Tibial nerve (tissue), 4 donors: ENCODE measurements around the gene TMEM9B. TPM values are rescaled to one million over a fixed set of nuclear protein-coding genes. Genes with fewer than 3 reads are reported as not detected.

Source experiments
- DNase-seq, 2 donors: peaks; one replicate each; pipeline ENCODE4 v3.0.0-alpha.2; 2019; ENCODE audit warnings: low spot score in 2 of 2
- H3K27ac ChIP-seq, 4 donors: fragments of 200-600 bp; sonication (generic) in 3 of 4; one replicate each; pipeline ENCODE4 v1.5.1; 2017 to 2019; ENCODE audit warnings: mild to moderate bottlenecking in 1 of 4
- H3K27me3 ChIP-seq, 2 donors: fragments of 200-600 bp; sonication (generic) in 1 of 2; one replicate each; pipeline versions ENCODE4 v1.5.1 to v1.6.0; 2017 to 2019
- H3K36me3 ChIP-seq, 3 donors: fragments of 200-600 bp; sonication (generic); one replicate each; pipeline ENCODE4 v1.5.1; 2018 to 2019
- H3K4me1 ChIP-seq, 4 donors: fragments of 200-600 bp; sonication (generic) in 3 of 4; one replicate each; pipeline ENCODE4 v1.5.1; 2017 to 2019
- H3K4me3 ChIP-seq, 4 donors: fragments of 200-600 bp; sonication (generic) in 3 of 4; one replicate each; pipeline ENCODE4 v1.5.1; 2017 to 2019; ENCODE audit warnings: mild to moderate bottlenecking in 1 of 4, moderate library complexity in 1 of 4
- H3K9me3 ChIP-seq, 4 donors: fragments of 200-600 bp; sonication (generic) in 3 of 4; one replicate each; pipeline ENCODE4 v1.5.1; 2017 to 2019
- CTCF ChIP-seq, 5 experiments: fragments of 200-600 bp in 3 of 5; fragments of 450-650 bp in 2 of 5; sonication (generic) in 3 of 5; IDR thresholded peaks; one replicate each; pipeline ENCODE4 v1.5.1; 2016 to 2019; ENCODE audit warnings: antibody characterized with exemption in 5 of 5, mild to moderate bottlenecking in 3 of 5, moderate library complexity in 2 of 5
- EP300 ChIP-seq, 2 donors: sonication (generic); formaldehyde crosslinking; IDR thresholded peaks; one replicate each; pipeline ENCODE4 v1.6.1; 2017; ENCODE audit warnings: antibody characterized with exemption in 2 of 2, mild to moderate bottlenecking in 1 of 2
- POLR2A ChIP-seq, 2 donors: fragments of 450-650 bp; IDR thresholded peaks; one replicate each; pipeline ENCODE4 v1.6.1; 2017; ENCODE audit warnings: antibody characterized with exemption in 2 of 2, mild to moderate bottlenecking in 2 of 2, moderate library complexity in 2 of 2
- WGBS, 2 donors: methylation state at CpG; one replicate each; pipeline ENCODE4 v1.1.5; 2018; 5-methylcytosine and 5-hydroxymethylcytosine counted together
- total RNA-seq, 4 donors: library from RNA; depleted of rRNA; stranded (reverse); fragments of >200 nt; gene quantifications; one replicate each; pipeline ENCODE4 v1.1.0, GENCODE V29; 2016

The TMEM9B gene
- total RNA-seq, 4 donors from 2014 or later: 48.0 to 57.0 (median 50.1) TPM

- no peak overlapping the region for H3K27ac ChIP-seq
- H3K4me3 ChIP-seq: no peak overlapping the region
- H3K9me3 ChIP-seq: no peaks in the 10 kb centered on the region
- no peak for DNase-seq
- H3K36me3 ChIP-seq: no peaks in the 10 kb centered on the region
- H3K27me3 ChIP-seq: no peaks in the 10 kb centered on the region
- TF ChIP-seq CTCF (IDR thresholded peaks at IDR 0.05) (no peak), POLR2A (IDR thresholded peaks at IDR 0.05) (no peak), EP300 (IDR thresholded peaks at IDR 0.05) (no peak)
- WGBS, 2 donors: 90 to 92% methylated on average over 6 of the region's 6 CpGs
- no peaks in the 10 kb centered on the region for H3K4me1 ChIP-seq
These were observed 30.3 kb downstream of the TMEM9B start for GRCh38 chr11:8933931-8934330.

DNA sequence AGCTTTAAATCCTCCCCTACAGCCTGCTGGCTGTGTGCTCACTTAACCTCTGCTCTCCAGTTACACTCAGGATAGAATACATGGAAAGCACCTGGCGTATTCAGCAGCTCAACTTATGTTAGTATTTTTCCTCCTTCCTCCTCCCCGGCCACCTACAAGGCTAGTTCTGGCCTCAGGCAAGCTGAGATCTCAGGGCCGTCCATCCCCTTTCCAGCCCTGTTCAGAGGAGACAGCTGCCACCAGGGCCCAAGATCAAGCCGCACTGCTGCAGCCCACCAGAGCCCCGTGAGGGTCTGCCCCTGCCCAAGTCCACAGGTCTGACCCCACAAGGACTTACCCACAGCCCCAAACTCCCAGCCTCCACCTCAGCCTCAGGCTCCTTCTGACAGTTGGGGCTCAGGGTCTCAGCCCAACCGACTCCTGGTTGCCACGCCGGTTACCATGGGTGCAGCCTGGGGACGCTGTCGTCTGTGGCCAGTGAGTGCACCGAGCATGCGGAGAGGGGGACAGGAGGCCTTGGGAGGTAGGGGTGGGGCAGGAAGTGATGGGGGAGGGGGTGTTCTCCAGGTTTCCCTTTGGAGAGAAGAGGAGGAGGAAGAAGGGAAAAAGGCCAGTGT is 31.6 kb downstream of the TMEM9B start, which contains the start of gene C11orf16:
C11orf16 (minus strand) TSS at position 384 of the 617 bp plus-strand sequence. CDS start 639 bp downstream, outside the sequence.
- Histone ChIP-seq H3K4me3 (no peak within 1 kb of the TSS), H3K4me1 (no peaks in the 10 kb centered on the region), H3K9me3 (no peaks in the 10 kb centered on the region), H3K27me3 (no peaks in the 10 kb centered on the region), H3K36me3 (no peaks in the 10 kb centered on the region), H3K27ac (no peak within 1 kb of the TSS)
- no peak for TF ChIP-seq CTCF (IDR thresholded peaks at IDR 0.05)
- no peak for TF ChIP-seq EP300 (IDR thresholded peaks at IDR 0.05)
- no peak for TF ChIP-seq POLR2A (IDR thresholded peaks at IDR 0.05)
- WGBS, 2 donors: 70 to 80% methylated on average over 12 of the region's 12 CpGs
- DNase-seq: no peak

GRCh38 chr11:8930456-8931175 is 33.6 kb downstream of the TMEM9B start:
- Histone ChIP-seq H3K4me3 (no peak overlapping the region), H3K27me3 (no peaks in the 10 kb centered on the region), H3K9me3 (no peaks in the 10 kb centered on the region), H3K4me1 (no peaks in the 10 kb centered on the region), H3K36me3 (peaks cover 0 to 10% (median 0%) of the 10 kb centered on the region in 3 donors), H3K27ac (no peak overlapping the region)
- TF ChIP-seq POLR2A (IDR thresholded peaks at IDR 0.05) (no peak), CTCF (IDR thresholded peaks at IDR 0.05) (no peak), EP300 (IDR thresholded peaks at IDR 0.05) (no peak)
- DNase-seq: no peak
- 92 to 98% methylated on average over 12 of the region's 12 CpGs for WGBS, 2 donors

- Histone ChIP-seq H3K4me1 (no peaks in the 10 kb centered on the region), H3K27ac (no peak overlapping the region), H3K27me3 (no peaks in the 10 kb centered on the region), H3K4me3 (no peak overlapping the region), H3K36me3 (peaks cover 0 to 25% (median 0%) of the 10 kb centered on the region in 3 donors), H3K9me3 (no peaks in the 10 kb centered on the region)
- WGBS, 2 donors: 88 to 89% methylated on average over 9 of the region's 9 CpGs
- no peak for TF ChIP-seq POLR2A (IDR thresholded peaks at IDR 0.05)
- no peak for TF ChIP-seq CTCF (IDR thresholded peaks at IDR 0.05)
- TF ChIP-seq EP300 (IDR thresholded peaks at IDR 0.05): no peak
- DNase-seq: no peak
These were observed 35.1 kb downstream of the TMEM9B start for GRCh38 chr11:8928981-8929615.

- no peak overlapping the region for H3K27ac ChIP-seq
- no peak for DNase-seq
- H3K36me3 ChIP-seq: peaks cover 0 to 34% (median 0%) of the 10 kb centered on the region in 3 donors
- H3K4me1 ChIP-seq: peaks cover 0 to 4% (median 0%) of the 10 kb centered on the region in 4 donors
- H3K4me3 ChIP-seq: no peak overlapping the region
- H3K27me3 ChIP-seq: no peaks in the 10 kb centered on the region
- TF ChIP-seq EP300 (IDR thresholded peaks at IDR 0.05) (no peak), POLR2A (IDR thresholded peaks at IDR 0.05) (no peak), CTCF (IDR thresholded peaks at IDR 0.05) (no peak)
- WGBS, 2 donors: 92% methylated on average over 4 of the region's 4 CpGs
- no peaks in the 10 kb centered on the region for H3K9me3 ChIP-seq
These were observed 36.0 kb downstream of the TMEM9B start for GRCh38 chr11:8928205-8928604.
